CD4-positive, alpha-beta T cell (primary cell): Measurements from ENCODE around the gene RPS15. TPM values are rescaled to one million over a fixed set of nuclear protein-coding genes. Genes with fewer than 3 reads are reported as not detected.

Experiments used
- ATAC-seq: fragments of 200-7000 bp; cut with Tn5 transposase; one replicate; pipeline ENCODE4 v1.10.0; 2022; ENCODE audit warnings: mild to moderate bottlenecking; ENCODE audit not compliant: poor library complexity
- CTCF ChIA-PET: fragments of 350-600 bp; sonication (Branson Sonifier 250); formaldehyde crosslinking; loops from one replicate; lab custom pipeline; 2021; ENCODE audit warnings: antibody characterized with exemption, inconsistent platforms; lab: Charles Lee
- POLR2A ChIA-PET: fragments of 350-600 bp; sonication (Branson Sonifier 250); formaldehyde crosslinking; loops from one replicate; lab custom pipeline; 2021; ENCODE audit warnings: antibody characterized with exemption, inconsistent platforms; lab: Charles Lee
- DNase-seq, 14 experiments: peaks; one replicate each; pipeline ENCODE4 v3.0.0-alpha.2; 2013 to 2020; ENCODE audit warnings: mixed read lengths in 2 of 14
- H3K27ac ChIP-seq, 2 donors: one replicate each; pipeline versions ENCODE4 v1.5.1 to v1.7.0; 2013; ENCODE audit warnings: low read length in 2 of 2, low read depth in 1 of 2, mild to moderate bottlenecking in 1 of 2
- H3K27me3 ChIP-seq, 2 experiments: 1 replicate in 1 of 2; 2 replicates in 1 of 2; pipeline versions ENCODE4 v1.6.1 to v1.7.0; 2013; ENCODE audit warnings: low read length in 2 of 2, control low read depth in 1 of 2, mild to moderate bottlenecking in 1 of 2, moderate library complexity in 1 of 2; ENCODE audit not compliant: insufficient read depth in 2 of 2, control insufficient read depth in 1 of 2
- H3K36me3 ChIP-seq: one replicate; pipeline ENCODE4 v1.6.1; 2013; ENCODE audit warnings: low read length, control low read depth; ENCODE audit not compliant: insufficient read depth
- H3K4me1 ChIP-seq: one replicate; pipeline ENCODE4 v1.6.1; 2013; ENCODE audit warnings: low read length, control low read depth; ENCODE audit not compliant: insufficient read depth
- H3K4me3 ChIP-seq: one replicate; pipeline ENCODE4 v1.5.1; 2013; ENCODE audit warnings: mild to moderate bottlenecking, low read length, moderate library complexity
- H3K9me3 ChIP-seq, 2 experiments: 1 replicate in 1 of 2; 2 replicates in 1 of 2; pipeline versions ENCODE4 v1.6.1 to v1.7.0; 2013; ENCODE audit warnings: low read length in 2 of 2, mild to moderate bottlenecking in 2 of 2, control low read depth in 1 of 2, moderate library complexity in 1 of 2; ENCODE audit not compliant: control insufficient read depth in 1 of 2, insufficient read depth in 1 of 2
- H3K27ac Mint-ChIP-seq: one replicate; pipeline ENCODE4 v1.8.0; 2020; ENCODE audit warnings: mixed read lengths
- H3K27me3 Mint-ChIP-seq: one replicate; pipeline ENCODE4 v1.8.0; 2021; ENCODE audit warnings: mixed read lengths
- H3K36me3 Mint-ChIP-seq: one replicate; pipeline ENCODE4 v1.8.0; 2021; ENCODE audit warnings: low read depth, mixed read lengths
- H3K4me1 Mint-ChIP-seq: one replicate; pipeline ENCODE4 v1.8.0; 2021; ENCODE audit warnings: low read depth, mixed read lengths
- H3K4me3 Mint-ChIP-seq: one replicate; pipeline ENCODE4 v1.8.0; 2020; ENCODE audit warnings: mild to moderate bottlenecking, mixed read lengths
- H3K9me3 Mint-ChIP-seq: one replicate; pipeline ENCODE4 v1.8.0; 2020; ENCODE audit warnings: mixed read lengths
- intact Hi-C, 2 experiments: fragments of 100-400 bp; cut with DNase I in 1 of 2; cut with micrococcal nuclease in 1 of 2; formaldehyde crosslinking; loops; one replicate each; pipeline versions ENCODE4 v1.15.1 to v1.9.0; 2023 to 2025; cut with DNase I, micrococcal nuclease
- total RNA-seq, 174 experiments: library from RNA in 2 of 174; stranded (reverse) in 2 of 174; gene quantifications; one replicate each; pipeline ENCODE4 v1.2.3 and lab custom pipeline; 2021 to 2026
- TF ChIP-seq, protein P1 (sequence below): fragments of 200-600 bp; IDR thresholded peaks from one replicate; pipeline ENCODE4 v1.8.0; 2022; ENCODE audit warnings: antibody characterized with exemption, mild to moderate bottlenecking

Gene RPS15
- total RNA-seq, 2 experiments from 2014 or later, result 2,193 to 2,200 TPM

DNA sequence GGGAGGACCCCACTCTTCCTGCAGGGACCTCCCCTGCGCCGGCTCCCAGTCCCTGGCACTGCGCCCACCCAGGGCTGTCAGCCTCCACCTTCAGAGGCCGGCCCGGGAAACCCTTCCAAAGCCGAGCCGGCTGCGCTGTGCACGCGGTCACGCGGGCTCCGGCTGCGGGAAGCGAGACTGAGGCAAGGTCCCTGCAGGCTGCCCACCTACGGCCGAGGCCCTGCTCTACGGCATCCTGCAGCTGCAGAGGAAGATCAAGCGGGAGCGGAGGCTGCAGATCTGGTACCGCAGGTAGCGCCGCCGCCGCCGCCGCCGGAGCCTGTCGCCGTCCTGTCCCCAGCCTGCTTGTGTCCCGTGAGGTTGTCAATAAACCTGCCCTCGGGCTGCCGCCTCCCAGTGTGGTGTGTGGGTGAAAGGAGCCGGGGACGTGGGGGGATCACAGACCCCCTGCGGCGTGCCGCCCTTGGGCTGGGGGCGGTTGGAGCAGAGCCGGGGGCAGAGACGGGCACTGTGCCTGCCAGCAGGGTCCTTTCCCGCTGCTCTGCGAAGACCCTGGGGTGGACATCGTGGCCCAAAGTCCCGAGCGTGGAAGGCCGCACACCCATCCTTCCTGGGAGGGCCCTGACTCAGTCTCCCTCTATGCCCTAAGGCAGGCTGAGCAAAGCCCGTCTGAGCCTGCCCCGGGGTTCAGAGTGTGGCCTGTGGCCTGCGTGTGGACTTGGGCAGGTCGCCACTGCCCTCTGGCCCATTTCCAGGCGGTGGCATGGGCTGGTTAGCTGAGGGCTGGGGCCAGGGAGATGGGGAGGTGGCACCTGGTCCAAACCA, 42.8 kb upstream of the RPS15 start:
- Mint-ChIP-seq H3K27me3 (no peaks in the 10 kb centered on the region), H3K36me3 (peaks cover 16% of the 10 kb centered on the region), H3K27ac (no peak overlapping the region), H3K4me3 (no peak overlapping the region), H3K4me1 (no peaks in the 10 kb centered on the region), H3K9me3 (no peaks in the 10 kb centered on the region)
- no peaks in the 10 kb centered on the region for H3K9me3 ChIP-seq
- ATAC-seq (no peak), DNase-seq (peak in 1 of 14 experiments; percentile 37)
- H3K27me3 ChIP-seq, result no peaks in the 10 kb centered on the region
- TF ChIP-seq, protein P1, sequence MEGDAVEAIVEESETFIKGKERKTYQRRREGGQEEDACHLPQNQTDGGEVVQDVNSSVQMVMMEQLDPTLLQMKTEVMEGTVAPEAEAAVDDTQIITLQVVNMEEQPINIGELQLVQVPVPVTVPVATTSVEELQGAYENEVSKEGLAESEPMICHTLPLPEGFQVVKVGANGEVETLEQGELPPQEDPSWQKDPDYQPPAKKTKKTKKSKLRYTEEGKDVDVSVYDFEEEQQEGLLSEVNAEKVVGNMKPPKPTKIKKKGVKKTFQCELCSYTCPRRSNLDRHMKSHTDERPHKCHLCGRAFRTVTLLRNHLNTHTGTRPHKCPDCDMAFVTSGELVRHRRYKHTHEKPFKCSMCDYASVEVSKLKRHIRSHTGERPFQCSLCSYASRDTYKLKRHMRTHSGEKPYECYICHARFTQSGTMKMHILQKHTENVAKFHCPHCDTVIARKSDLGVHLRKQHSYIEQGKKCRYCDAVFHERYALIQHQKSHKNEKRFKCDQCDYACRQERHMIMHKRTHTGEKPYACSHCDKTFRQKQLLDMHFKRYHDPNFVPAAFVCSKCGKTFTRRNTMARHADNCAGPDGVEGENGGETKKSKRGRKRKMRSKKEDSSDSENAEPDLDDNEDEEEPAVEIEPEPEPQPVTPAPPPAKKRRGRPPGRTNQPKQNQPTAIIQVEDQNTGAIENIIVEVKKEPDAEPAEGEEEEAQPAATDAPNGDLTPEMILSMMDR, result no peak
- ChIA-PET POLR2A (no interaction called here), CTCF (no interaction called here)
- H3K36me3 ChIP-seq, result peaks cover 29% of the 10 kb centered on the region
- intact Hi-C loops, result no loop called here
- H3K4me3 ChIP-seq, result no peak overlapping the region
- peaks cover 16% of the 10 kb centered on the region for H3K4me1 ChIP-seq
- H3K27ac ChIP-seq, result no peak overlapping the region

DNA sequence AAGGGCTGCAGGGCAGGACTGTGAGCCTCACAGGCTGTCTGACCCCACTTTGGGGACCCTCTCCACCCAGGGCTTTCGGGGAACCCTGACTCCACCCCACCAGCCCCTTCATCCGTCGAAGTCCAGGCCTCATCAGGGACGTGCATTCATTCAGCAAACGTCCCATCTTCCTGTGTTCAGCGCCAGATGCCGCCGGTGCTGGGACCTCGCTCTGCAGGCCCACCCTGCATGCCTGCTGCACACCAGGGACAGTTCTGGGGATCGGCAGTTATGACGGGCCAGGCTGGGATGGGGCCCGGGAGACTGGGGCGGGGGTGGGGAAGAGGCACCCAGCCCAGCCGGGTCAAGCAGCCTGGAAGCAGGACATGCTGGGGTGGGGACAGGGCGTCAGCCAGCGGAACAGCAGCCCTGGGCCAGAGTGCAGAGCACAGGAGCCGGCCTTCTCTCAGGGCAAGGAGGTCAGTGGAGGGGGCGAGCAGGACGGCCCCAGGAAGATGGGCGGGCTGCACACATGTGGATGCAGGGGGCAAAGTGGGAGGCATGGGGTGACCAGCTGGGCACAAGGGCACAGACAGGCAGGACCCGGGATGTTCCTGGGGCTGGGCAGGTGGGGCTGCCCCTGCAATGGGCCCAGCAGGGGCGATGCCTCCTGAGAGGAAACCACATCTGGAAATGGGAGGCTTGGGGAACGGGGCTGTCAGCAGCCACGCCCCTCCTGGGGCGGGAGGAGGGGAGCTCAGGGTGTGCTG, 42.0 kb upstream of the RPS15 start:
- H3K4me1 Mint-ChIP-seq, result no peaks in the 10 kb centered on the region
- peaks cover 10% of the 10 kb centered on the region for H3K36me3 Mint-ChIP-seq
- Histone ChIP-seq H3K36me3 (peaks cover 21% of the 10 kb centered on the region), H3K4me1 (peaks cover 24% of the 10 kb centered on the region), H3K9me3 (no peaks in the 10 kb centered on the region), H3K27ac (no peak overlapping the region), H3K4me3 (no peak overlapping the region), H3K27me3 (no peaks in the 10 kb centered on the region)
- CTCF ChIA-PET, result no interaction called here
- ATAC-seq (no peak), DNase-seq (no peak)
- H3K9me3 Mint-ChIP-seq, result no peaks in the 10 kb centered on the region
- no peak overlapping the region for H3K4me3 Mint-ChIP-seq
- no peak overlapping the region for H3K27ac Mint-ChIP-seq
- TF ChIP-seq, protein P1, result no peak
- intact Hi-C loops, result no loop called here
- POLR2A ChIA-PET, result no interaction called here
- H3K27me3 Mint-ChIP-seq, result no peaks in the 10 kb centered on the region

DNA sequence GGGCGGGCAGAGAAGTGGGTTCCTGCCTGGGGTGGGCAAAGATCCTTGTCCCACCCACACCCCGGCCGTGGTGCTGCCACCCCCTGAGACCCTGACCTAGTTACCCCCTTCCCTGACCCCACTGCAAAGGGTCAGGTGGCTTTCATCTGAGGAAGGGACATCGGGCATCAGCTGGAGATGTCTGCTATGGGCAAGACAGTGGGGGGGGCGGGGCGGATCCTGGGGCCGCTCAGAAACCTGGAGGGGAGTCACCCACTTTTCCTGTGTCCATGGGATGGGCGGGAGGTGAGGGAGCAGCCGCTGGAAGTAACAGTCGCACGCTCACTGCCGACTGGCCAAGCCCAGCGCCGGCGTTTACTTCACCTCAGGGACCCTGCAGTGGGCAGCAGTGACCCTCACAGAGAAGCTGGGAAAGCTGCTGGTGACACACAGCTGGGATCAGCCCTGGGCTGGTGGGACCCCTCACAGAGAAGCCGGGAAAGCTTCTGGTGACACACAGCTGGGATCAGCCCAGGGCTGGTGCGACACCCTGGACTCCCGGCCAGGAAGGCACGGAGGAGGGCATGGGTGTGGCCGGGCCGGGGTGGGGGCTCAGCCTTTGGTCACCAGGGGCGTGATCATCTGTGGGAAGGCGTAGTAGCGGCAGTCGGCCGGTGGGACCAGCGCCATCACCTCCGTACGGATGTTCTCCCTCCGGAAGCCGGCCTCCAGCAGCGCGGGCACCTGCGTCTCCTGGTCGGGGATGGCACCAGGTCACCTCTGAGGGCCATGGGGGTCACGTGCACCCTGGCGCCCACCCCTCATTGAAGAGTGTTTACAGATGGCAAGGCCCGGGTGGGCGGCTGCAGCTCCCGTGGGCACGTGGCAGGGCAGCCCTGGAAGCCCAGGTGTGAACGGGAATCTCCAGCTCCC, 41.2 kb upstream of the RPS15 start:
- TF ChIP-seq, protein P1, result no peak
- H3K36me3 ChIP-seq, result peaks cover 19% of the 10 kb centered on the region
- no peaks in the 10 kb centered on the region for H3K27me3 ChIP-seq
- DNase-seq (no peak), ATAC-seq (no peak)
- intact Hi-C loops, result no loop called here
- H3K9me3 Mint-ChIP-seq, result no peaks in the 10 kb centered on the region
- no peak overlapping the region for H3K27ac ChIP-seq
- no peak overlapping the region for H3K4me3 Mint-ChIP-seq
- peaks cover 6% of the 10 kb centered on the region for H3K36me3 Mint-ChIP-seq
- peaks cover 30% of the 10 kb centered on the region for H3K4me1 ChIP-seq
- no peaks in the 10 kb centered on the region for H3K9me3 ChIP-seq
- no peaks in the 10 kb centered on the region for H3K4me1 Mint-ChIP-seq
- H3K27me3 Mint-ChIP-seq, result no peaks in the 10 kb centered on the region
- POLR2A ChIA-PET, result interaction anchor here (1.1 kb wide), 1 partner anchor 128 kb away, joined by 3 read pairs; the partner anchor contains the start of gene CIRBP
- no peak overlapping the region for H3K4me3 ChIP-seq
- no peak overlapping the region for H3K27ac Mint-ChIP-seq
- CTCF ChIA-PET, result no interaction called here
